Hepatocyte (in vitro differentiated cells): ENCODE data around the gene KRTAP21-2.
A peak's percentile ranks its signal among the peaks of the same experiment; 100 is the strongest.

ENCODE experiments used
- EZH2 ChIP-seq: fragments of 200-600 bp; sonication (generic); IDR thresholded peaks from 2 replicates; pipeline ENCODE4 v1.6.1; 2016; ENCODE audit warnings: antibody characterized with exemption, mild to moderate bottlenecking, borderline replicate concordance
- EZH2phosphoT487 ChIP-seq: fragments of 200-600 bp; sonication (generic); IDR thresholded peaks from one replicate; pipeline ENCODE4 v1.6.1; 2018; ENCODE audit warnings: antibody characterized with exemption, mild to moderate bottlenecking, low read depth, moderate library complexity; ENCODE audit not compliant: unreplicated experiment, severe bottlenecking
- TF ChIP-seq, protein P1 (sequence below): fragments of 200-600 bp; sonication (generic); IDR thresholded peaks from 2 replicates; pipeline ENCODE4 v1.5.1; 2016; ENCODE audit warnings: antibody characterized with exemption, mild to moderate bottlenecking; ENCODE audit not compliant: poor library complexity

DNA sequence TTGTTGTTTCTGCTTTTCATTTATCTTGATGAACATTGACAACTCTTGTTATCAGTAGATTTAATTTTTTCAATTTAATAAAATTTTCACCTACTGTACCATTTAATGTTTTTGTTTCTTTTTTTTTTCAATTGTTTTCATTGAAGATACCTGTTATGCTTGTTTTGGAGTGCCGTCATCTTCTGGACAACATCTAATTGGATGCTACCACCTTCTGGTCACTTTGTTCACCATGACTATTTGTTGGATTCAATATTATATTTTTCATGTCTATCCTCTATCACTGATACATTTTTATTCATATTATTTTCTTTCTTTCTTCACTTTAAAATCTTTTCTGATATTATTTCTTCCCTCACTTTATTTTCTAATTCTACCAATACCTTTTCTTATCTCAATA lies 14.0 kb downstream of the KRTAP21-2 start:
- TF ChIP-seq, protein P1, sequence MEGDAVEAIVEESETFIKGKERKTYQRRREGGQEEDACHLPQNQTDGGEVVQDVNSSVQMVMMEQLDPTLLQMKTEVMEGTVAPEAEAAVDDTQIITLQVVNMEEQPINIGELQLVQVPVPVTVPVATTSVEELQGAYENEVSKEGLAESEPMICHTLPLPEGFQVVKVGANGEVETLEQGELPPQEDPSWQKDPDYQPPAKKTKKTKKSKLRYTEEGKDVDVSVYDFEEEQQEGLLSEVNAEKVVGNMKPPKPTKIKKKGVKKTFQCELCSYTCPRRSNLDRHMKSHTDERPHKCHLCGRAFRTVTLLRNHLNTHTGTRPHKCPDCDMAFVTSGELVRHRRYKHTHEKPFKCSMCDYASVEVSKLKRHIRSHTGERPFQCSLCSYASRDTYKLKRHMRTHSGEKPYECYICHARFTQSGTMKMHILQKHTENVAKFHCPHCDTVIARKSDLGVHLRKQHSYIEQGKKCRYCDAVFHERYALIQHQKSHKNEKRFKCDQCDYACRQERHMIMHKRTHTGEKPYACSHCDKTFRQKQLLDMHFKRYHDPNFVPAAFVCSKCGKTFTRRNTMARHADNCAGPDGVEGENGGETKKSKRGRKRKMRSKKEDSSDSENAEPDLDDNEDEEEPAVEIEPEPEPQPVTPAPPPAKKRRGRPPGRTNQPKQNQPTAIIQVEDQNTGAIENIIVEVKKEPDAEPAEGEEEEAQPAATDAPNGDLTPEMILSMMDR = peak; percentile 16
- TF ChIP-seq EZH2 (no peak), EZH2phosphoT487 (no peak)
